ENCODE measurements around the gene STARD9.

- TF ChIP-seq CTCF (IDR thresholded peaks at IDR 0.05) = no peak
- TF ChIP-seq EP300 (IDR thresholded peaks at IDR 0.05; ENCODE audit: borderline replicate concordance in 1 of 2, low read depth in 1 of 2, low read length in 1 of 2) = no peak
- no peak for TF ChIP-seq MAX (IDR thresholded peaks at IDR 0.05; ENCODE audit: low read depth)
- TF ChIP-seq POLR2AphosphoS5 (IDR thresholded peaks at IDR 0.05; ENCODE audit: low read depth, low read length) = no peak
- no peak for TF ChIP-seq IRF3 (IDR thresholded peaks at IDR 0.05; ENCODE audit: low read depth, low read length)
- TF ChIP-seq REST (IDR thresholded peaks at IDR 0.05; ENCODE audit: low read depth, low read length) = no peak
- TF ChIP-seq GATA2 (CRISPR knock-in tag; IDR thresholded peaks at IDR 0.05) = no peak
- TF ChIP-seq USF2 (IDR thresholded peaks at IDR 0.05; ENCODE audit: borderline replicate concordance, low read depth, low read length) = no peak
- TF ChIP-seq TCF12 (IDR thresholded peaks at IDR 0.05) = no peak
- TF ChIP-seq TAF1 (IDR thresholded peaks at IDR 0.05; ENCODE audit: borderline replicate concordance, low read depth, low read length) = no peak
- TF ChIP-seq EZH2phosphoT487 (IDR thresholded peaks at IDR 0.05; ENCODE audit: borderline replicate concordance, low read depth) = no peak
- TF ChIP-seq GABPA (IDR thresholded peaks at IDR 0.05; ENCODE audit: low read depth) = no peak
Measured at GRCh38 chr15:42627485-42627884, 52.1 kb downstream of the STARD9 start.
